ENCODE measurements around the gene FN1.

DNA sequence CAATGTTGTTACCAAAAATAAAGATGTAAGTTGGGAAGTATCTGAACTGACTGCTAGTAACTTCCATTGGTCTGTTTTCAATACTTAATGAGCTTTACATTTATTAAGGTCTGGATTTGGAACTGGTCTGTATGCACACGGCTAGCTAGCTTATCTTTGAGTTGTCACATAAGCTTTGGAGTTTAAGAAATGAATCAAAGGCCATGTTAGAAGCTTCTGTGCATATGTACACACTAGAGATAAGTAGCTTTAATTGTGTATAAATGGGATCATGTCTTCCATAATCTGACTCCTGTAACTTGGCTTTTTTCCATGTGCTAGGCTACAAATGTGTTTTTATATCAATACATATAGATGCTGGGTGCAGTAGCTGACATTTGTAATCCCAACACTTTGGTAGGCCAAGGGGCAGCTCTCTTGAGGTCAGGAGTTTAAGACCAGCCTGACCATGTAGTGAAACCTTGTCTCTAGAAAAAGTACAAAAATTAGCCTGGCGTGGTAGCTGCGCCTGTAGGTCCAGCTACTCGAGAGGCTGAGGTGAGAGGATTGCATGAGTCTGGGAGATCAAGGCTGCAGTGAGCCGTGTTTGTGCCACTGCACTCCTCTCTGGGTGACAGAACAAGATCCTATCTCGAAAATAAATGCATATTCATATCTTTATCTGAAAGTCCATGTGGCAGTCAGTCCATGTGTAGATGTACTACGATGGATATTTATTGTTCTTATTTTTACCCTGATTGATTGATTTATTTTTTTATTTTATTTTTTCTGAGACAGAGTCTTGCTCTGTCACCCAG is 96.8 kb downstream of the FN1 start:
- TF ChIP-seq, protein P1, sequence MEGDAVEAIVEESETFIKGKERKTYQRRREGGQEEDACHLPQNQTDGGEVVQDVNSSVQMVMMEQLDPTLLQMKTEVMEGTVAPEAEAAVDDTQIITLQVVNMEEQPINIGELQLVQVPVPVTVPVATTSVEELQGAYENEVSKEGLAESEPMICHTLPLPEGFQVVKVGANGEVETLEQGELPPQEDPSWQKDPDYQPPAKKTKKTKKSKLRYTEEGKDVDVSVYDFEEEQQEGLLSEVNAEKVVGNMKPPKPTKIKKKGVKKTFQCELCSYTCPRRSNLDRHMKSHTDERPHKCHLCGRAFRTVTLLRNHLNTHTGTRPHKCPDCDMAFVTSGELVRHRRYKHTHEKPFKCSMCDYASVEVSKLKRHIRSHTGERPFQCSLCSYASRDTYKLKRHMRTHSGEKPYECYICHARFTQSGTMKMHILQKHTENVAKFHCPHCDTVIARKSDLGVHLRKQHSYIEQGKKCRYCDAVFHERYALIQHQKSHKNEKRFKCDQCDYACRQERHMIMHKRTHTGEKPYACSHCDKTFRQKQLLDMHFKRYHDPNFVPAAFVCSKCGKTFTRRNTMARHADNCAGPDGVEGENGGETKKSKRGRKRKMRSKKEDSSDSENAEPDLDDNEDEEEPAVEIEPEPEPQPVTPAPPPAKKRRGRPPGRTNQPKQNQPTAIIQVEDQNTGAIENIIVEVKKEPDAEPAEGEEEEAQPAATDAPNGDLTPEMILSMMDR (conservative IDR thresholded peaks at IDR 0.05 in 1 of 2, IDR thresholded peaks at IDR 0.05 in 1 of 2; ENCODE audit: extremely low read depth in 1 of 2, insufficient read depth in 1 of 2, low read depth in 1 of 2, low read length in 2 of 2), result no peak
- TF ChIP-seq EZH2 (IDR thresholded peaks at IDR 0.05; ENCODE audit: borderline replicate concordance, low read length), result no peak

All from mammary epithelial cell (primary cell).